Liver (tissue), 9 donors: ENCODE measurements around the gene CAPZA2. TPM values are rescaled to one million over a fixed set of nuclear protein-coding genes. Genes with fewer than 3 reads are reported as not detected.

Experiments used
- DNase-seq: peaks from one replicate; pipeline ENCODE4 v3.0.0-alpha.2; 2017; ENCODE audit warnings: low spot score
- H3K27ac ChIP-seq, 2 donors: one replicate each; pipeline ENCODE4 v1.7.0; 2013; ENCODE audit warnings: inconsistent platforms in 2 of 2, low read length in 2 of 2, control low read depth in 1 of 2, low read depth in 1 of 2, mild to moderate bottlenecking in 1 of 2
- H3K27me3 ChIP-seq, 4 donors: one replicate each; pipeline versions ENCODE4 v1.6.1 to v1.7.0; 2013; ENCODE audit warnings: low read length in 3 of 4, inconsistent platforms in 1 of 4, mild to moderate bottlenecking in 1 of 4, moderate library complexity in 1 of 4; ENCODE audit not compliant: control insufficient read depth in 4 of 4, insufficient read depth in 4 of 4
- H3K36me3 ChIP-seq, 4 donors: one replicate each; pipeline versions ENCODE4 v1.6.1 to v1.7.0; 2013; ENCODE audit warnings: low read length in 3 of 4, mild to moderate bottlenecking in 3 of 4, low read depth in 1 of 4, moderate library complexity in 1 of 4; ENCODE audit not compliant: control insufficient read depth in 4 of 4, insufficient read depth in 3 of 4
- H3K4me1 ChIP-seq, 4 donors: one replicate each; pipeline versions ENCODE4 v1.6.1 to v1.7.0; 2013; ENCODE audit warnings: low read length in 3 of 4, mild to moderate bottlenecking in 3 of 4, moderate library complexity in 1 of 4; ENCODE audit not compliant: control insufficient read depth in 4 of 4, insufficient read depth in 4 of 4
- H3K4me3 ChIP-seq, 3 donors: one replicate each; pipeline versions ENCODE4 v1.6.1 to v1.7.0; 2013; ENCODE audit warnings: low read length in 3 of 3, control low read depth in 1 of 3, low read depth in 1 of 3, mild to moderate bottlenecking in 1 of 3
- H3K9ac ChIP-seq, 2 donors: one replicate each; pipeline ENCODE4 v1.7.0; 2013; ENCODE audit warnings: low read length in 2 of 2, mild to moderate bottlenecking in 2 of 2, moderate library complexity in 2 of 2, control low read depth in 1 of 2, low read depth in 1 of 2
- H3K9me3 ChIP-seq, 4 donors: one replicate each; pipeline versions ENCODE4 v1.6.1 to v1.7.0; 2013; ENCODE audit warnings: low read length in 3 of 4; ENCODE audit not compliant: control insufficient read depth in 4 of 4
- EGR1 ChIP-seq, 2 donors: IDR thresholded peaks; 2 replicates each; pipeline ENCODE4 v1.6.1; 2016 to 2018; ENCODE audit warnings: antibody characterized with exemption in 2 of 2, low read depth in 2 of 2
- GABPA ChIP-seq, 2 donors: IDR thresholded peaks in 1 of 2; conservative IDR thresholded peaks in 1 of 2; 2 replicates each; pipeline ENCODE4 v1.6.1; 2016; ENCODE audit warnings: antibody characterized with exemption in 2 of 2, mild to moderate bottlenecking in 1 of 2, moderate library complexity in 1 of 2
- HNF4A ChIP-seq, 2 donors: conservative IDR thresholded peaks; 2 replicates each; pipeline ENCODE4 v1.6.1; 2016; ENCODE audit warnings: antibody characterized with exemption in 2 of 2, mild to moderate bottlenecking in 2 of 2
- HNF4G ChIP-seq: IDR thresholded peaks from 2 replicates; pipeline ENCODE4 v1.6.1; 2016; ENCODE audit warnings: antibody characterized with exemption
- NR2F2 ChIP-seq: IDR thresholded peaks from 2 replicates; pipeline ENCODE4 v1.6.1; 2016; ENCODE audit warnings: antibody characterized with exemption
- RAD21 ChIP-seq, 2 donors: IDR thresholded peaks; 2 replicates each; pipeline ENCODE4 v1.6.1; 2016; ENCODE audit warnings: antibody characterized with exemption in 2 of 2, mild to moderate bottlenecking in 2 of 2
- RXRA ChIP-seq, 2 donors: IDR thresholded peaks; 2 replicates each; pipeline ENCODE4 v1.6.1; 2017 to 2018; ENCODE audit warnings: antibody characterized with exemption in 2 of 2, mild to moderate bottlenecking in 1 of 2
- SP1 ChIP-seq: IDR thresholded peaks from 2 replicates; pipeline ENCODE4 v1.6.1; 2018; ENCODE audit warnings: antibody characterized with exemption, mild to moderate bottlenecking
- TAF1 ChIP-seq: conservative IDR thresholded peaks from 2 replicates; pipeline ENCODE4 v1.6.1; 2016; ENCODE audit warnings: antibody characterized with exemption, mild to moderate bottlenecking
- YY1 ChIP-seq: IDR thresholded peaks from 2 replicates; pipeline ENCODE4 v1.6.1; 2016; ENCODE audit warnings: antibody characterized with exemption, mild to moderate bottlenecking
- WGBS: extraction: QIAGEN DNeasy Blood & Tissue Kit; methylation state at CpG from one replicate; pipeline ENCODE4 v1.1.7; 2013; 5-methylcytosine and 5-hydroxymethylcytosine counted together
- polyA plus RNA-seq, 2 donors: library from polyadenylated mRNA; stranded (reverse) in 1 of 2; unstranded in 1 of 2; fragments of 200-250 nt in 1 of 2; fragments of >200 nt in 1 of 2; fragmentation: Nextera tagmentation in 1 of 2; extraction: Ambion mirVana in 1 of 2; gene quantifications; one replicate each; pipeline versions ENCODE4 v1.2.1 to v1.2.3, GENCODE V29; 2013 to 2015
- total RNA-seq, 2 donors: library from RNA; depleted of rRNA; stranded (reverse); fragments of >200 nt; gene quantifications; one replicate each; pipeline ENCODE4 v1.2.3, GENCODE V29; 2014
- TF ChIP-seq, protein P1 (sequence below): fragments of 150-350 bp; IDR thresholded peaks from 2 replicates; pipeline ENCODE4 v1.5.1; 2017; ENCODE audit warnings: improper control_type of control experiment, low read depth, low read length; ENCODE audit not compliant: missing input control
- TF ChIP-seq, protein P2 (sequence below): IDR thresholded peaks from 2 replicates; pipeline ENCODE4 v1.6.1; 2016; ENCODE audit warnings: antibody characterized with exemption
- TF ChIP-seq, protein P3 (sequence below): IDR thresholded peaks from 2 replicates; pipeline ENCODE4 v1.6.1; 2016; ENCODE audit warnings: antibody characterized with exemption, mild to moderate bottlenecking
- donor health status: healthy.
- donor health status: healthy.
- donor health status: healthy.
- donor health status: healthy.
- donor health status: healthy.

The CAPZA2 gene
- total and polyA plus RNA-seq, 4 donors = 45.1 to 90.0 (median 69.1) TPM

DNA sequence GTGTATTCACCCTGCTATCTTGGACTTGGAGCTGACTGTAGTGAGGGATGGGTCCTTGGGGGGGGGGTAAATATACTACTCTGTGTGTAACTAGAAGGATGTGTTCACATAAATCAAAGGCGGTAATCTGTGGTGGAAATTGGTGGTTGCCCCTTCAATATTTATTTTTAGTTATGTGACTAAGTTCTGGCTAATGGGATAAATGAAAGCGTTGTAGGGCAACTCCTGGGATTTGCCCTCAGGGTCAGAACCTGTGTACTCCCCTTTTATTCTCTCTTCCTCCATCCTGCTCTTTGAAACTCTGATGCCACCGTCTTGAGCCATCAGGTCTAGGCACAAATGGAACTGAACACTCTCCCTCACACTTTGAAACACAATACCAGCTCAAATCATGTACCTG is 66.6 kb downstream of the CAPZA2 start:
- no peak overlapping the region for H3K9ac ChIP-seq
- TF ChIP-seq TAF1 (no peak), HNF4A (conservative IDR thresholded peaks at IDR 0.05) (no peak)
- TF ChIP-seq, protein P1, sequence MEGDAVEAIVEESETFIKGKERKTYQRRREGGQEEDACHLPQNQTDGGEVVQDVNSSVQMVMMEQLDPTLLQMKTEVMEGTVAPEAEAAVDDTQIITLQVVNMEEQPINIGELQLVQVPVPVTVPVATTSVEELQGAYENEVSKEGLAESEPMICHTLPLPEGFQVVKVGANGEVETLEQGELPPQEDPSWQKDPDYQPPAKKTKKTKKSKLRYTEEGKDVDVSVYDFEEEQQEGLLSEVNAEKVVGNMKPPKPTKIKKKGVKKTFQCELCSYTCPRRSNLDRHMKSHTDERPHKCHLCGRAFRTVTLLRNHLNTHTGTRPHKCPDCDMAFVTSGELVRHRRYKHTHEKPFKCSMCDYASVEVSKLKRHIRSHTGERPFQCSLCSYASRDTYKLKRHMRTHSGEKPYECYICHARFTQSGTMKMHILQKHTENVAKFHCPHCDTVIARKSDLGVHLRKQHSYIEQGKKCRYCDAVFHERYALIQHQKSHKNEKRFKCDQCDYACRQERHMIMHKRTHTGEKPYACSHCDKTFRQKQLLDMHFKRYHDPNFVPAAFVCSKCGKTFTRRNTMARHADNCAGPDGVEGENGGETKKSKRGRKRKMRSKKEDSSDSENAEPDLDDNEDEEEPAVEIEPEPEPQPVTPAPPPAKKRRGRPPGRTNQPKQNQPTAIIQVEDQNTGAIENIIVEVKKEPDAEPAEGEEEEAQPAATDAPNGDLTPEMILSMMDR = no peak
- no peak for DNase-seq
- no peak overlapping the region for H3K27ac ChIP-seq
- no peaks in the 10 kb centered on the region for H3K27me3 ChIP-seq
- no peak overlapping the region for H3K4me3 ChIP-seq
- H3K4me1 ChIP-seq = peaks cover 0 to 4% (median 1%) of the 10 kb centered on the region in 4 donors
- no peaks in the 10 kb centered on the region for H3K36me3 ChIP-seq
- no peaks in the 10 kb centered on the region for H3K9me3 ChIP-seq
- WGBS = 82% methylated on average over 3 of the region's 3 CpGs

DNA sequence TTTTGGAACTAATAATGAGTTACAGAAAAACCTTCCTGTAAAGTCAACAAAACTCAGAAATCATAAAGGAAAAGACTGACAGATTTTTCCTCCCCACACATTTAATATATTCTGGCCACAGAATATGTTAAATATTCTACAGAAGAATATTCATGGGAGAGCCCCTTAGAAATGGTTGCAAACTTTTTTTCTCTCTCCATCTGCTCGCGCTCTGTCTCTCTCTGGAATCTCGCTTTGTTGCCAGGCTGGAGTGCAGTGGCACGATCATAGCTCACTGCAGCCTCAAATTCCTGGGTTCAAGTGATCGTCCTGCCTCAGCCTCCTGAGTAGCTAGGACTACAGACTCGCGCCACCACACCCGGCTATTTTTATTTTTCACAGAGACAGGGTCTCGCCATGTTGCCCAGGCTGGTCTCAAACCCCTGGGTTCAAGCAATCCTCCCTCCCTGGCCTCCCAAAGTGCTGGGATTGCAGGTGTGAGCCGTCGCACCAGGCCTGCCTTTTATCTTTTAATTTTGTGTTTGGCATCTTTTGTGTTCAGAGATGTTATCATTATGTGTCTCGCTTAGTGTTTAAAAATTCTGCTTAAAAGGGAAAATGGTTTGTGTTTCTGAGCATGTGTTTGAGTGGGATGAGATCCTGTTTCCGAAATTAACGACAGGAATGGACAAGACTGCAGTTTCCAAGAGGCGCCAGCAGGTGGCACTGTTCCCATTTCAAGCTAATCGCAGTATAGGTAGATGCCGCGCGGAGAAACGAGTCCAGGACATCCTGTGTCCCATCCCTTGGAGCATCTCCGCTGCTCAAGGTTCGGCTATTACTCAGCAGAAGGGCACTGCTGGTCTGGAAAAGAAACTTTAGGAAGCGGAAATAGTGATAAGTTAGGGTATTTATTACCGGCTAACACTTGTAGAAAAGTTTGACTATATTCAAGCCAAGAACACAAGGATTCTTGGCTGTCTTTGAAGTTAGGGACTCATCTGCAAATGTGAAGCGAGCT is 67.8 kb downstream of the CAPZA2 start:
- DNase-seq = peak; percentile 85
- 28% methylated on average over 25 of the region's 25 CpGs for WGBS
- H3K27ac ChIP-seq = no peak overlapping the region
- no peak overlapping the region for H3K4me3 ChIP-seq
- TF ChIP-seq YY1 = no peak
- TF ChIP-seq, protein P1 = peak; percentile 96
- TF ChIP-seq RAD21 (IDR thresholded peaks at IDR 0.05) = peak; percentile 93 to 98
- no peak overlapping the region for H3K9ac ChIP-seq
- H3K27me3 ChIP-seq = no peaks in the 10 kb centered on the region
- H3K9me3 ChIP-seq = no peaks in the 10 kb centered on the region
- peaks cover 0 to 4% (median 1%) of the 10 kb centered on the region in 4 donors for H3K4me1 ChIP-seq
- H3K36me3 ChIP-seq = no peaks in the 10 kb centered on the region

DNA sequence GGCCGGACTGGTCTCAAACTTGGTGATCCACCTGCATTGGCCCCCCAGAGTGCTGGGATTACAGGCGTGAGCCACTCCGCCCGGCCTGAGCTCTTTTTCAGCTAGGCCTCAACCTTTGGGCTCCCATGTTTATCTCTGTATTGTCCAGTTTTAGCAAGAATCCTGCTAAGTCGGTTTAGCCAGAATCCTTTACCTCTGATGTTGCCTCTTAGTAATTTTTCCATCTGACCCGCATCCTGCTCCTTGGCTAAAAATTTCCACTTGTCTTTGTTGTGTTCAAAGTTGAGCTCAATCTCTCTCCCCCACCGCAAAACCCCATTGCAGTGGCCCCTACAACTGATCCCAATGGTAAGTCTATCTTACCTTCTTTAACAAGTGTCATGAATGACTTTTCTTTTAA is 70.2 kb downstream of the CAPZA2 start:
- Histone ChIP-seq H3K36me3 (no peaks in the 10 kb centered on the region), H3K4me3 (no peak overlapping the region), H3K27ac (no peak overlapping the region), H3K27me3 (no peaks in the 10 kb centered on the region), H3K4me1 (peaks cover 0 to 4% (median 1%) of the 10 kb centered on the region in 4 donors), H3K9me3 (no peaks in the 10 kb centered on the region), H3K9ac (no peak overlapping the region)
- no peak for TF ChIP-seq TAF1
- TF ChIP-seq, protein P2, sequence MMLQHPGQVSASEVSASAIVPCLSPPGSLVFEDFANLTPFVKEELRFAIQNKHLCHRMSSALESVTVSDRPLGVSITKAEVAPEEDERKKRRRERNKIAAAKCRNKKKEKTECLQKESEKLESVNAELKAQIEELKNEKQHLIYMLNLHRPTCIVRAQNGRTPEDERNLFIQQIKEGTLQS = no peak
- no peak for TF ChIP-seq SP1
- no peak for TF ChIP-seq HNF4A (conservative IDR thresholded peaks at IDR 0.05)
- TF ChIP-seq, protein P1 = no peak
- TF ChIP-seq RXRA (IDR thresholded peaks at IDR 0.05) = no peak
- no peak for TF ChIP-seq NR2F2
- no peak for TF ChIP-seq GABPA (IDR thresholded peaks at IDR 0.05 in 1 of 2, conservative IDR thresholded peaks at IDR 0.05 in 1 of 2)
- TF ChIP-seq, protein P3, sequence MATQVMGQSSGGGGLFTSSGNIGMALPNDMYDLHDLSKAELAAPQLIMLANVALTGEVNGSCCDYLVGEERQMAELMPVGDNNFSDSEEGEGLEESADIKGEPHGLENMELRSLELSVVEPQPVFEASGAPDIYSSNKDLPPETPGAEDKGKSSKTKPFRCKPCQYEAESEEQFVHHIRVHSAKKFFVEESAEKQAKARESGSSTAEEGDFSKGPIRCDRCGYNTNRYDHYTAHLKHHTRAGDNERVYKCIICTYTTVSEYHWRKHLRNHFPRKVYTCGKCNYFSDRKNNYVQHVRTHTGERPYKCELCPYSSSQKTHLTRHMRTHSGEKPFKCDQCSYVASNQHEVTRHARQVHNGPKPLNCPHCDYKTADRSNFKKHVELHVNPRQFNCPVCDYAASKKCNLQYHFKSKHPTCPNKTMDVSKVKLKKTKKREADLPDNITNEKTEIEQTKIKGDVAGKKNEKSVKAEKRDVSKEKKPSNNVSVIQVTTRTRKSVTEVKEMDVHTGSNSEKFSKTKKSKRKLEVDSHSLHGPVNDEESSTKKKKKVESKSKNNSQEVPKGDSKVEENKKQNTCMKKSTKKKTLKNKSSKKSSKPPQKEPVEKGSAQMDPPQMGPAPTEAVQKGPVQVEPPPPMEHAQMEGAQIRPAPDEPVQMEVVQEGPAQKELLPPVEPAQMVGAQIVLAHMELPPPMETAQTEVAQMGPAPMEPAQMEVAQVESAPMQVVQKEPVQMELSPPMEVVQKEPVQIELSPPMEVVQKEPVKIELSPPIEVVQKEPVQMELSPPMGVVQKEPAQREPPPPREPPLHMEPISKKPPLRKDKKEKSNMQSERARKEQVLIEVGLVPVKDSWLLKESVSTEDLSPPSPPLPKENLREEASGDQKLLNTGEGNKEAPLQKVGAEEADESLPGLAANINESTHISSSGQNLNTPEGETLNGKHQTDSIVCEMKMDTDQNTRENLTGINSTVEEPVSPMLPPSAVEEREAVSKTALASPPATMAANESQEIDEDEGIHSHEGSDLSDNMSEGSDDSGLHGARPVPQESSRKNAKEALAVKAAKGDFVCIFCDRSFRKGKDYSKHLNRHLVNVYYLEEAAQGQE = no peak
- no peak for TF ChIP-seq HNF4G
- no peak for TF ChIP-seq EGR1 (IDR thresholded peaks at IDR 0.05; ENCODE audit: low read depth in 2 of 2)
- no peak for DNase-seq
- 95% methylated on average over 7 of the region's 7 CpGs for WGBS
